GM23338 (cell line): ENCODE data around the gene HACD3.

Experiments
- CREB1 ChIP-seq: fragments of 250-450 bp; sonication (Bioruptor Pico); IDR thresholded peaks from 2 replicates; pipeline ENCODE4 v1.5.0; 2020; ENCODE audit warnings: low read depth, mild to moderate bottlenecking, moderate library complexity
- CTCF ChIP-seq, 2 experiments: fragments of 200-600 bp in 1 of 2; sonication (generic) in 1 of 2; conservative IDR thresholded peaks; 2 replicates each; pipeline versions ENCODE4 v1.5.1 to v1.6.1; 2016 to 2017; ENCODE audit warnings: antibody characterized with exemption in 2 of 2, low read depth in 2 of 2, mild to moderate bottlenecking in 2 of 2, moderate library complexity in 1 of 2
- ETS1 ChIP-seq: IDR thresholded peaks from 2 replicates; pipeline ENCODE4 v1.6.1; 2016; ENCODE audit warnings: antibody characterized with exemption
- EZH2 ChIP-seq: fragments of 200-600 bp; sonication (generic); IDR thresholded peaks from one replicate; pipeline ENCODE4 v1.8.0; 2017; ENCODE audit warnings: antibody characterized with exemption, mild to moderate bottlenecking, low read depth; ENCODE audit not compliant: unreplicated experiment
- EZH2phosphoT487 ChIP-seq: fragments of 200-600 bp; sonication (generic); IDR thresholded peaks from one replicate; pipeline ENCODE4 v1.8.1; 2018; ENCODE audit warnings: antibody characterized with exemption; ENCODE audit not compliant: unreplicated experiment
- JUNB ChIP-seq: IDR thresholded peaks from one replicate; pipeline ENCODE4 v1.6.1; 2016; ENCODE audit warnings: antibody characterized with exemption; ENCODE audit not compliant: unreplicated experiment
- NANOG ChIP-seq: IDR thresholded peaks from 2 replicates; pipeline ENCODE4 v1.6.1; 2016; ENCODE audit warnings: antibody characterized with exemption, borderline replicate concordance
- POLR2AphosphoS5 ChIP-seq: IDR thresholded peaks from 2 replicates; pipeline ENCODE4 v1.6.1; 2016; ENCODE audit warnings: antibody characterized with exemption, low read depth
- STAT1 ChIP-seq: IDR thresholded peaks from one replicate; pipeline ENCODE4 v1.6.1; 2016; ENCODE audit warnings: antibody characterized with exemption; ENCODE audit not compliant: unreplicated experiment
- ZNF114 ChIP-seq: fragments of 250-450 bp; sonication (Bioruptor Pico); IDR thresholded peaks from 2 replicates; pipeline ENCODE4 v1.5.0; 2020; ENCODE audit warnings: mild to moderate bottlenecking, moderate library complexity
- ZNF331 ChIP-seq: fragments of 250-450 bp; sonication (Bioruptor Pico); IDR thresholded peaks from 2 replicates; pipeline ENCODE4 v1.5.0; 2020; ENCODE audit warnings: low read depth, mild to moderate bottlenecking, moderate library complexity
- ZNF462 ChIP-seq: fragments of 250-450 bp; sonication (Bioruptor Pico); IDR thresholded peaks from 2 replicates; pipeline ENCODE4 v1.5.0; 2020; ENCODE audit warnings: mild to moderate bottlenecking, moderate library complexity
- TF ChIP-seq, protein P1 (sequence below): IDR thresholded peaks from one replicate; pipeline ENCODE4 v1.6.1; 2018; ENCODE audit warnings: antibody characterized with exemption; ENCODE audit not compliant: unreplicated experiment

DNA sequence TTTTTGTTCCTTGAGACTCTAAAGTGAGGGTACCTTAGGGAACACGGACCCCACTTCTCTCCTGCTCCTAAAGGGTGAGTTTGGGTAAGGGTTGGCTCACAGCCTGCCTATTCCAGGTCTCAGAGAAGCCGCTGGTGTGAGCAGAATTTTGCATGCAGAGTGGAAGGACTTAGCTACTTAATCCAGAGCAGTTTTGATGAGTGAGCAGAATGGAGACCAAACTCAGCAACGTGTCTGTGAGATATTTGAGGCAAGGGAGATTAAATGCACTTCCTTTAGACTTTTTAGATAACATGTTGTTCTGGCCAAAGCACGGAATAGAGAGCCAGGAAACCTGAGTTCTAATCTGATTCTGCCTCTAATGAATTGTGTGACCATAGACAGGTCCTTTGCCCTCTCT is 96.6 kb downstream of the HACD3 start:
- TF ChIP-seq CTCF (conservative IDR thresholded peaks at IDR 0.05; ENCODE audit: low read depth in 2 of 2) = no peak
- no peak for TF ChIP-seq CREB1 (CRISPR knock-in tag)
- no peak for TF ChIP-seq EZH2phosphoT487
- TF ChIP-seq EZH2 = no peak
- TF ChIP-seq, protein P1, sequence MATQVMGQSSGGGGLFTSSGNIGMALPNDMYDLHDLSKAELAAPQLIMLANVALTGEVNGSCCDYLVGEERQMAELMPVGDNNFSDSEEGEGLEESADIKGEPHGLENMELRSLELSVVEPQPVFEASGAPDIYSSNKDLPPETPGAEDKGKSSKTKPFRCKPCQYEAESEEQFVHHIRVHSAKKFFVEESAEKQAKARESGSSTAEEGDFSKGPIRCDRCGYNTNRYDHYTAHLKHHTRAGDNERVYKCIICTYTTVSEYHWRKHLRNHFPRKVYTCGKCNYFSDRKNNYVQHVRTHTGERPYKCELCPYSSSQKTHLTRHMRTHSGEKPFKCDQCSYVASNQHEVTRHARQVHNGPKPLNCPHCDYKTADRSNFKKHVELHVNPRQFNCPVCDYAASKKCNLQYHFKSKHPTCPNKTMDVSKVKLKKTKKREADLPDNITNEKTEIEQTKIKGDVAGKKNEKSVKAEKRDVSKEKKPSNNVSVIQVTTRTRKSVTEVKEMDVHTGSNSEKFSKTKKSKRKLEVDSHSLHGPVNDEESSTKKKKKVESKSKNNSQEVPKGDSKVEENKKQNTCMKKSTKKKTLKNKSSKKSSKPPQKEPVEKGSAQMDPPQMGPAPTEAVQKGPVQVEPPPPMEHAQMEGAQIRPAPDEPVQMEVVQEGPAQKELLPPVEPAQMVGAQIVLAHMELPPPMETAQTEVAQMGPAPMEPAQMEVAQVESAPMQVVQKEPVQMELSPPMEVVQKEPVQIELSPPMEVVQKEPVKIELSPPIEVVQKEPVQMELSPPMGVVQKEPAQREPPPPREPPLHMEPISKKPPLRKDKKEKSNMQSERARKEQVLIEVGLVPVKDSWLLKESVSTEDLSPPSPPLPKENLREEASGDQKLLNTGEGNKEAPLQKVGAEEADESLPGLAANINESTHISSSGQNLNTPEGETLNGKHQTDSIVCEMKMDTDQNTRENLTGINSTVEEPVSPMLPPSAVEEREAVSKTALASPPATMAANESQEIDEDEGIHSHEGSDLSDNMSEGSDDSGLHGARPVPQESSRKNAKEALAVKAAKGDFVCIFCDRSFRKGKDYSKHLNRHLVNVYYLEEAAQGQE = no peak
- no peak for TF ChIP-seq ZNF114 (CRISPR knock-in tag)
- TF ChIP-seq POLR2AphosphoS5 = no peak
- TF ChIP-seq ETS1 = no peak
- no peak for TF ChIP-seq JUNB
- no peak for TF ChIP-seq NANOG
- TF ChIP-seq ZNF331 (CRISPR knock-in tag) = no peak
- no peak for TF ChIP-seq STAT1
- no peak for TF ChIP-seq ZNF462
